HTERT RPE-1 (cell line): ENCODE measurements around the gene EID2.

Experiments
- in situ Hi-C: fragments of 300-500 bp; cut with MboI; formaldehyde crosslinking; loops from 4 replicates; pipeline ENCODE4 v1.14.3; 2020; ENCODE audit warnings: low sequenced_read_pairs

EID2 gene, protein sequence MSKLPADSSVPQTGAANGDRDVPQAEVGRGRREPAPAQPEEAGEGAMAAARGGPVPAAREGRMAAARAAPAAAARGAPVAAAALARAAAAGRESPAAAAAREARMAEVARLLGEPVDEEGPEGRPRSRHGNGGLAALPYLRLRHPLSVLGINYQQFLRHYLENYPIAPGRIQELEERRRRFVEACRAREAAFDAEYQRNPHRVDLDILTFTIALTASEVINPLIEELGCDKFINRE

DNA sequence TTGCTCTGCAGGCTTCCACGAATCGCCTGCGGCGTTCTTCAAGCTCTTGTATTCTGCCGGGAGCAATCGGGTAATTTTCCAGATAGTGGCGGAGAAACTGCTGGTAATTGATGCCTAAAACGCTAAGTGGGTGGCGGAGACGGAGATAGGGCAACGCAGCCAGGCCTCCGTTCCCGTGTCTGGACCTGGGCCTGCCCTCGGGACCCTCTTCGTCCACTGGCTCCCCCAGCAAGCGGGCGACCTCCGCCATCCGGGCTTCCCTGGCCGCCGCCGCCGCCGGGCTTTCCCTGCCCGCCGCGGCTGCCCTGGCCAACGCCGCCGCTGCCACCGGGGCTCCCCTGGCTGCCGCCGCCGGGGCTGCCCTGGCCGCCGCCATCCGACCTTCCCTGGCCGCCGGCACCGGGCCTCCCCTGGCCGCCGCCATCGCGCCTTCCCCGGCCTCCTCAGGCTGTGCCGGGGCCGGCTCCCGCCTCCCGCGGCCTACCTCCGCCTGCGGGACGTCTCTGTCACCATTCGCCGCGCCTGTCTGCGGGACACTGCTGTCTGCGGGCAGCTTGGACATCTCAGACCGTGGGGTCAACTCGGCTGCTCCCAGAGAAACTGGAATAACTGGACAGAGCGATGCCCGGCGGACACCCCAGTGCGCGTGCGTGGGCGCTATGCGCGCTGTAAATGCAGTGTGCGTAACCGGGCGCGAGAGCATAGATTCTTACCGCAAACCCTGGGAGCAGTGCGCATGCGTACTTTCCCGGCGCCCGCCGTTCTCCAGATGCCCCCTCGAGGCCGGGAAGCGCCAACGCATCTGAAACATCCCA, at the start of gene EID2:
TSS of gene EID2 (minus strand) at position 644 of the 815 bp plus-strand sequence. CDS start at position 562, 82 bp downstream.
- in situ Hi-C loops: no loop called here

DNA sequence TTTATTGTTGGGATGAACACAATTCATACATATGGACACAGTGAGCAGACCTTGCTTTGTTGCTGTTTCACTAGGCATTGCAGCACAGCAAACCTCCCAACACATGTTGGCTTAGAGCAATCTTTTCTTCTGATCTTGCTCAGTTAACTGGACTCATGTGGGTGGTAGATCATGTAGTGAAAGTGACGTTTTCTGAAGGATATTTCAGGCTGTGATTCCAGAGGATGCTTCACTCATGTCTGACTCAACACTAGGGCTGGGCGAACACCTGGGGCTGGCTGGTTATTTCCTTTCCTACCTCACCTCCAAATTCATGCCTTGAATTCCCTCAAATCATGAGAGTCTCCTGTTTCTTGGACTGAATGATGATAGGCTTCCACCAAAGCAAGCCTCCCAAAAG, 48.1 kb upstream of the EID2 start:
- in situ Hi-C loops: no loop called here

DNA sequence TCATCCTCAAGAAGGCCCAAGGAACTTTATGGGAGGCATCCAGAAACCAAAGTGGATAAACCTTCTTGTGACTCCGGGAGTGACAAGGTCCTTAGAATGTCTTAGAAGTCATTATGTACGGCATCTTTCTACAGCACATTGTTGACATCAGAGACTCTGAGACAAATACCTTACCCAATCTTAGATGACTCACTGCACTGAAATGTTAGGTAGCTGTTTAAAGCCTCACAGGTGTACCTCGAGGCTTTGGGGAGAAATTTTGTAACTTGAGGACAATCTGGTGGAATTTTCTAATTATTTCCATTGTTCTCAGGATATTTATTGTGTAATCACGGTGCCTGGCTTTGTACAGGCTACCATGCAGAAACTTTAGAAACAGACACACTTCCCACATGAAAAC, 47.5 kb upstream of the EID2 start:
- in situ Hi-C loops: no loop called here

DNA sequence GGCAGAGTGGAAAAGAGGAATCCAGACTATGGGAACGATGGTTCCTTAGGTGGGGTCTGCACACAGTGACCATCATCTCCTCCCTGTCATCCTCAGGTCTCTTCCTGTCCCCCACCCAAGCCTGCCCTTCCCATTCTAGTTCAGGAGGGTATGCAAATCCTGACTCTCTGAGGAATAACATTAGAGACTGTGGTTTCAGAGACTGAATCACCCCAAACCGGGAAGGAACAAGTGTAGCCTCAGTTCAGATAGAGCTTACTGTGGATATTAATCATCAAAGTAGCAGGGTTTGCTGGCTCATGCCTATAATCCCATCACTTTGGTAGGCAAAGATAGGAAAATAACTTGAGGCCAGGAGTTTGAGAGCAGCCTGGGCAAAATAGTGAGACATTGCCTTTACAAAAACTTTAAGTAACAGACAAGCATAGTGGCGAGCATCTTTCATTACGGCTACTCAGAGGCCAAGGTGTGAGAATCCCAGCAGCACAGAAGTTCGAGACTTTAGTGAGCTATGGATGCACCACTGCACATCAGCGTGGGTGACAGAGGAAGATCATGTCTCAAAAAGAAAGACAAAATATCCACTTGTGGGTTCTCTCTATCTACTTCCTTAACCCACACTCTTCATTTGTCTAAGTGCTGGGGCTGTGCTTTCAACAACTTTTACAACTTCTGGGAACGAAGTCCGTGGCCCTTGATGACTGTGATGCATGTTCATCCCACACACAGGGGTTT, 43.1 kb upstream of the EID2 start:
- in situ Hi-C loops: no loop called here

DNA sequence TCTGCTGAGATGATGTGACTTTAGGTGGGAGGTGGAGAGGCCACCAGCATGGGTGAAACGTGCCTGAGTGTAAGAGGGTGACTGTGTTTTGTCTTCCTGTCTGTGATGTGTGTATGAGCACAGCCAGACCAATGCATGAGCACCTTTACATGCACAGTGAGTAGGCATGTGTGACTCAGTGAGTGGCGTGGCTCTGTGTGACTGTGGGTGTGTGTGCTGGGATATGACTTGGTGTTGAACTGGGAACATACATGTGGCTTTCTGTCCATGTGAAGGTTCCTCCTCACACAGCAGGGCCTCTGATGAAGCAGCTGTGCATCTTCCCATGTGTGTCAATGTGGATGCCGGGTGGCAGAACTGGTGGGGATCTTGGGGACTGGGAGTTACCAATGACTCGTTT, 42.5 kb upstream of the EID2 start:
- in situ Hi-C loops: no loop called here

DNA sequence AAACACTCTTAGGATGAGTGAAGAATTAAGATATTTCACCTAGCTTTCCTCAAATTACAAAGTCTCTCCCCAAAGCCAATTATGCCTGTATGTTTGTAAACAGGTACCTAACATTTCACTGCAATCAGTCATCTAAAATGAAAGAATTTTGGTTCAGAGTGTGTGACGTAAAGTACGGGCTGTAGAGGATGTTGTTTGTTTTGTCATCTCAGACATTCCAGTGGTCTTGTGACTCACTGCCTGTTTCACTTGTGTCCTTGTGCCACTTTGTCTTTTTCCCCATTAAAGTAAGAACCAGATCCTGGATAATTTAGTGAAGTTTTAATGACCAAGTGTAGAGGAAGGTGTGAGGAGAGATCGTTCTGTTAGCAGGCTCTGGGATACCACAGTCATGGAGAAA, 28.6 kb upstream of the EID2 start:
- in situ Hi-C loops: no loop called here

DNA sequence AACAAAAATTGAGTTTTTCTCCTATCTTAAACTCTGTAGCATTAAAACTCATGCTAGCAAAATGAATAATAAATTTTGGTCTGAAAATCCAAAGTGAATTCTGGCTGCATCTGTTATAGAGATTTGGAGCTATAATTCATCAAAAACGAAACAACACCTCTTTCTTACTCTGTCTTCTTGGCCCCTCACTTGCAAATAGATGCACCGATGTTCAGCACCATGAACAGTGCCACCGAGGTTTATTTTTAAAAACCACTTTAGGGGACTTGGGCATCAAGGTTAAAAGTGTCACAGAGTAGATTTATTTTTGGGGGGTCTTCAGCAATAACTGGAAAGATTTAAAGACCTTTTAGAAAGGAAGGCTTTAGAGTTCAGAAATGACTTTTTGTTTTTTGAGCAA, 26.1 kb upstream of the EID2 start:
- in situ Hi-C loops: no loop called here

DNA sequence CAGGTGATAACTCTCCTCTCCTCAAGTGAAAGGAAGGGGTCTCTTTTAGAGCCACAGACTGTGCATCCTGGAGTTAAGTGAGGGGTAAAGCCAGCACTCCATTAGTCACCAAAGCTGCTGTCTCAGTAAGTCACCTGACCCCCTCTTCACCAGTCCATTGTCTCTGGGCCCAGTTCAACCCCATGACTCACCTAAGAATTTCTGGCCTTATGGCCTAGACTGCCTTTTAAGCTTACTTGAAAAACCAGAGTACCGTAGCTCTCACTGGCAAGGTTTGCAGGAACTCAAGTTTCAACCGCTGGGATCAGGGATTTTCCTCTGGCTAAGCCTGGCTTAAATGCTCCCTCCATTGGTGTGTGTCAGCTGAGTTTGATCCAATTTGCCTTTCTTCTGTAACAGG, 23.4 kb upstream of the EID2 start:
- in situ Hi-C loops: no loop called here

DNA sequence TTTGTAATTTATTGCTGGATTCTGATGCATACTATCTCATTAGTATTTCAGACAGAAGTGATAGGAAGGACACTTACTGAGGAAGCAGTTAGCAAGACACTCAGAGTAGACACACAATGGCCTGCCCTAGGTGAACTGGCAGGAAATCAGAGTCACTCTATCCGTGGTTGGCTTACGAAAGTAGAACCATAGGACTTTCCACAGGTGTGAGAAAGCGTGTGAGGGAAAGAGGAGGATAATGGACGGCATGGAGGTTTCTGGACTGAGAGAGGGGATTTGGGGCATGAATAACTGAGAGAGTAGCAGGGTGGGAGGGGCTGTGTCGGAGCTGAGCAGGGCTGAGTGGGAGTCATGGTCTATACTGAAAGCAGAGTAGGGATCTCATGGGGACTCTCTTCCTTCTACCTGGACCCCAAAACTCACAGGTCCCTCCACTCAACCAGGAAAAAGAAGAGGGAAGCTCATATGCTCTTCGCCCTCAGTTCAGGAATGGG, 18.7 kb upstream of the EID2 start:
- in situ Hi-C loops: no loop called here

DNA sequence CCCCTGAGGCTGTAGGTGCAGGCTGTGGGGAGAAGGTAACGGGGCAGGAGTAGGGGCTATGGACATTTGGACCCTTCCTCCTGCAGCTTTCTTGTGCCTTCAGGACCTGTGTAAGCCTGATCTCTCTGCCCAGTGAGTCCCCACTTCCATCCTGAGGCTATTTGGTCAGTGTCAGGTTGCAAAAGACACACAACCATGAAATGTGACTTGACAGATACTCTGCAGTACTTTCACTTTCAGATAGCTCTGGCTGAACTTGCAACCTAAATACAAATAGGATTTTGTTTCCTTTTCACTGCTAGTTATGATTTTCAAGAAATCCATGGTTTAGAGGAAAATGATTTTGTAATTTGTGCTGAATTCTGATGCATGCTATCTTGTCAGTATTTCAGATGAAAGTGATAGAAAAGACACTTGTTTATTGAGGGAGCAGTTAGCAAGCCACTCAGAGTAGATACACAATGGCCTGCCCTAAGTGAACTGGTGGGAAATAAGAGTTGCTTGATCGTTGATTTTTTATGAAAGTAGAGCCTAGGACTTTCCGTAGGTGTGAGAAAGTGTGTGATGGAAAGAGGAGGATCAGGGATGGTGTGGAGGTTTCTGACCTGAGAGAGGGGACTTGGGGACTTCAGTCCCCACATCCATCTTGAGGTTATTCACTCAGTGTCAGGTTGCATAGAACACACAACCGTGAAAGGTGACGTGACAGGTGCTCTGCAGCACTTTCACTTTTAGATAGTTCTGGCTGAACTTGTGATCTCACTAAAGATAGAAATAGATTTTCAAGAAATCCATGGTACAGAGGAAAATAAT, 18.1 kb upstream of the EID2 start:
- in situ Hi-C loops: no loop called here

DNA sequence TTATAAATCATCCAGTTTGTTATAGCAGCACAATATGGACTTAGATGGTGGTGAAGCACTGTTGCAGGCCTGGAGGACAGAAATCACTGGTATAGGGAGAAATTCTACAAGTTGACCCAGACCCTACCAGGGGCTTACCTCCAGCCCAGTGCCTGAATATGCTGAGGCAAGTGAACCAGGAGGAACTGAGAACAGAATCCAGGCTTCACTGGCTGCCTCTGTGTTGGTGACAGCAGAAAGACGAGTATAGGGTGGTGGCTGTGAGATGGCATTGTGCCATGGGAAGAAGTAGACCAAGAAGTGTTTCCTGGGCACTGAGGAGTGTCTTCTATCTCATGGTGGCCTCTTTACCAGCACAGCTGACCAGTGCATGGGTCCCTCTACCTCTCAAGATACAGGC, 15.9 kb upstream of the EID2 start:
- in situ Hi-C loops: no loop called here

DNA sequence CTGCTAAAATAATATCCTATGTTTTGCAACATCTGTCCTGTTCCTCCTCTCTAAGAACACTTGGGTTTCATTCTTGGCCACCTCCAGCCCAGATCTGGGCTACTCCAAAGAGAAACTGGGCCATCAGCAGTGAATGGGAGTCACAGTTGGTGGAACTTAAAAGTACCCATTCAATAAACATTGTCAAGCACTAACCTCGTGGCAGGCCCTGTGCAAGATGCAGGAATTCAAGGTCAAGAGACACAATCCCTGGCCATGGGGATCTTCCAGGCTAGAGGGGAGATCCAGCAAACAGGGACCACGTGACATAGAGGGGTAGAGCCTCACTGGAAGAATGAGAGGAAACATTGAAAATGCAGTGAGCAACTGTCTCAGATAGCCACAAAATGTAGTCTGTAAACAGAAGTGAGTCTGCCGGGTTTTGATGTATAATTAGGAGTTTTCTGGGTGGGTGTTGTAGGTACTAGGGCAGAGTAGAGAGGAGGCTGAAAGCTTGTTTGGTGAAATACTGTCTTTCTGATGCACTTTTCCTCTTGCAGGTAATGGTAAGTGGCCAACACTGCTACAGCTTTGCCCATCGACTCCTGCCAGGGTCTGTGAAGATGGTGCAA, 14.8 kb upstream of the EID2 start:
- in situ Hi-C loops: no loop called here

DNA sequence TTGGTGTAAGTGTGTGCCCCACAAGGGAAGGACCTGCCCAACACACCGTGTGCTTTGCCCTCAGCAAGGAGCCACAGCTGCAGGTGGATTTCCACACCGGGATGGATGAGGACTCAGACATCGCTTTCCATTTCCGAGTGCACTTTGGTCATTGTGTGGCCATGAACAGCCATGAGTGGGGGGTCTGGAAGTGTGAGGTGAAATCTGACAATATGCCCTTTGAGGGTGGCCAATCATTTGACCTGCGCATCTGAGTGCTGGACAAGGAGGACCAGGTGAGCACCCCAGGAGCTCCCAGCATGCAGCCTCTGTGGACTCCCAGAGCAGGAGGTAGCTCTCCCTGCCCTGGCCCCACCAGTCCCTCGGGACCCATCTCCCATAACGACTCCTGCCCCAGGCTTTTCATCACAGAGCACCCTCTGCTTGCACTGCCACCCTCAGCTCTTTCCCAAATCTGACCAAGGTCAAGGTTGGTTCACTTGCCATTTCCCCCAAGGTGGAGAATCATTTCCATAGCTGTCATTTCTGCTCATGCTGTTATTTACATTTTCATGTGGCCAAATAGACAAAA, 13.2 kb upstream of the EID2 start:
- in situ Hi-C loops: no loop called here

DNA sequence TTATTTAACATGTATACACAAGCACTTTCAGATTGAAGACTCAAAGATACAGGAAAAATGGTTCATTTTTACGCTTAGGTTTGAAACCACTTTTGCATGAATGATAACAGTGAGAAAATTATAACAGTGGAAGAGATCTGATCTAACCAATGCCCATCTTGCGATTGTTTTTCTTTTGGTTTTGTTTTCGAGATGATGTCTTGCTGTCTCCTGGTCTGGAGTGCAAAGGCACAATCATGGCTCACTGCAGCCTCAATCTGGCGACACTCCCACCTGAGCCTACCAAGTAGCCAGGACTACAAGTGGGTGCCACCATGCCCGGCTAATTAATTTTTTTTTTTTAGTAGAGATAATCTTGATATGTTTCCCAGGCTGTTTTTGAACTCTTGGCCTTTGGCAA, 10.2 kb upstream of the EID2 start:
- in situ Hi-C loops: no loop called here

DNA sequence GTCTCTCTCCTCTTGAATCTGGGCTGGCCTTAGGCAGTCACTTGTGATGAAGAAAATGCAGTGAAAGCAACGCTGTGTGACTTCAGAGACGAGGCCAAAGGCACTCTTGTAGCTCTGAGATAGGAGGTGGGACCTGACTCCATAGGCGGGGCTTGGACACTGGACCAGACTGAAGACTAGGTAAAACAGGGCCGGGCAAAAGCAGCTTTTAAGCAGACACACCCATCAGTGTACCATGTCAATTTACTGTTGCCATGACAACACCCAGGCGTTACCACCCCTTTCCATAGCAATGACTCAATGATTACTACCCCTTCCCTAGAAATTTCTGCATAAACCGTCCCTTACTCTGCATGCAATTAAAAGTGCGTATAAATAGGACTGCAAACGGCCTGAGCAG, 6.6 kb upstream of the EID2 start:
- in situ Hi-C loops: no loop called here

DNA sequence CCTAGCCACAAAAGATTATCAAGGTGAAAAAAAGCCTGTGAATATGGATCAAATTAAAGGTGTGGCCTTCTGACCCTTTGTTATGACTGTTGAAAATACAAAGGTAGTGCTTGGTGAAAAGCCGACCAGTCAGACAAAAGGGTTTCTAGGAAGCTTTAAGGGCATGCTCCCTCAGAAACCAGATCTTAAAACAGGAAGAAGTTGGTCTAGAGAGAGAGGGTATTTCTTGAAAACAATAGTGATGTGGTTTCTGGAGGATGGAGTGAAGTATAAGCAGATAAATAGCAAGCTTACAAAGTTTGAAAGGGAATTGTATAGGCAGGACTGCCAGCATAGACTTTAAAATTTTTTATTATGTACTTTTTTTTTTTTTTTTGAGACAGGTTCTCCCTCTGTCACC, 5.0 kb upstream of the EID2 start:
- in situ Hi-C loops: no loop called here

DNA sequence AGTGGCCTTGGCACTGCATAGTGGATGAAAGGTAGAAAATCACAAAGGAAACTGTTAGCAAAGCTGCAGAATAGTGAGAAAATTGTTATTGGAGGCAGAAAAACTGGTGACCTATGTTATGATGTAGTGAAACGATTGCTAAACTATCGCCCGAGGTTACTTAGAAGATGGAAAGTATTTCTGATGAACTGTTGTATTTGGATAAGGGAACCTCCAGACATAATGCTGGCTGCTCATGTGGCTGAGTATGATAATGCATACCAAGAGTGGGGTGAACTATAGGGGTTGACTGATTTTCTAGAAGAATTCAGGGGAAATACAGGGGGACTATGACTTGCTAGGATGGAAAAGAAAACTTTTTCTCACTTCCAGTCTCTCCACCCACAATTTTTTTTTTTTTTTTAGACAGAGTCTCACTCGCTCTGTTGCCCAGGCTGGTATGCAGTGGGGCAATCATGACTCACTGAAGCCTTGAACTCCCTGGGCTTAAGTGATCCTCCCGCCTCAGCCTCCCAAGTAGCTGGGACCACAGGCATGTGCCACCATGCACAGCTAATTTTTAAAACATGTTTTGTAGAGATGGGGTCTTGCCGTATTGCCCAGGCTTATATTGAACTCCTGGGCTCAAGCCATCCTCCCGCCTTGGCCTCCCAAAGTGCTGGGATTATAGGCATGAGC, 4.4 kb upstream of the EID2 start:
- in situ Hi-C loops: no loop called here

DNA sequence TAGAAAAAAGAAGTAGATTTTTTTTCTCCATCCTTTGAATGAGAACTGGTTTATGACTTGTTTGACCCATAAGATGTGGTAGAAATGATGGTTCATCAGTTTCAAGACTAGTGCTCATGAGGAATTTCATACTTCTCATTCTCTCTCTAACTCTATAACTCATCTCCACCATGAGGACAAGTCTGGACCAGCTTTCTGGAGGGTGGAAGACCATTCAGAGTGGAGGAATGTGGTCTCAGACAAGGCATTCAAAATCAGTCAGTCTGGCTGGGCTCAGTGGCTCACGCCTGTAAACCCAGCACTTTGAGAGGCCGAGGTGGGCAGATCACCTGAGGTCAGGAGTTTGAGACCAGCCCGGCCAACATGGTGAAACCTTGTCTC, 3.5 kb upstream of the EID2 start:
- in situ Hi-C loops: no loop called here

DNA sequence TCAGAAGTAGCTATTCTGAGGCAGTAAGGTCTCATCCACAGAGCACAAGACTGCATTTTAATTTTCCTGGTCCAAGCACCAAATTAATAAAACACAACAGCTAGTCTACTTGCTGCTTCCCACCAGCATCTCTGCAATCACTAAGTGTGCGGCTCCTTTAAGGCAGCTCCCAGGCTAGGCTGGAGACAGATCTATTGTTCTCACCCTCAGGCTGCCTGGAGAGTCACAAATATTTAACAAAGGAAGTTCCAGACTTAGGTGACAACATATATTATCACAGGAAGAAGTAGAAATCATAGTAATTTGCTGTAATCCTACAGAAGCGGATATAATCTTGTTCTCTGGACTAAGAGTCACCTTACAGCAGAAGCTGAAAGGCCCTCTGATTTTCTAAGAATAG, 2.2 kb upstream of the EID2 start:
- in situ Hi-C loops: no loop called here

DNA sequence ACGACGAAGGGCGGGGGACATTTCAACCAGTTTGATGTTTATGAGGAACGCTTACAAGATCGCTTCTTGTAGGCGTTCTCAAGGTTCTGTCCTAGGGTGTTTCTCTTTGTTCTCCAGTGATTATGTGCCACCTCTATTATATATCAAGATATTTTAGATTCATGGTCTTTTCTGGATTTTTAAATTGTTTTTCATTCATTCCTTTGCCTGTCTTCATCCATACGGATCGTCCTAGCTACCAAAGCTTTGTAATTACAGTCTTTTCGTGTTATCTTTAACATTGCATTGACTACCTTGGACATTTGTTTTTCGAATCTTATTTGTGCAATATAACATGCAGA, 342 bp upstream of the EID2 start:
- in situ Hi-C loops: no loop called here
